Ascending aorta (tissue), 2 donors: ENCODE measurements around the gene OR2AE1. TPM values are rescaled to one million over a fixed set of nuclear protein-coding genes. Genes with fewer than 3 reads are reported as not detected.

Source experiments
- DNase-seq, 2 donors: peaks; one replicate each; pipeline ENCODE4 v3.0.0-alpha.2; 2019; ENCODE audit warnings: low spot score in 2 of 2
- H3K27ac ChIP-seq, 2 donors: fragments of 200-600 bp; sonication (generic); one replicate each; pipeline ENCODE4 v1.5.1; 2016 to 2017; ENCODE audit warnings: mild to moderate bottlenecking in 1 of 2
- H3K27me3 ChIP-seq: fragments of 200-600 bp; sonication (generic); one replicate; pipeline ENCODE4 v1.5.1; 2017
- H3K36me3 ChIP-seq, 2 donors: fragments of 200-600 bp; sonication (generic); one replicate each; pipeline ENCODE4 v1.5.1; 2016
- H3K4me1 ChIP-seq, 2 donors: fragments of 200-600 bp; sonication (generic); one replicate each; pipeline ENCODE4 v1.5.1; 2016 to 2017; ENCODE audit warnings: mild to moderate bottlenecking in 1 of 2
- H3K4me3 ChIP-seq, 2 donors: fragments of 200-600 bp; sonication (generic); one replicate each; pipeline ENCODE4 v1.5.1; 2016 to 2017; ENCODE audit warnings: mild to moderate bottlenecking in 1 of 2
- H3K9me3 ChIP-seq, 2 donors: fragments of 200-600 bp; sonication (generic); one replicate each; pipeline ENCODE4 v1.5.1; 2016
- intact Hi-C: fragments of 100-400 bp; cut with DNase I; formaldehyde crosslinking; loops from one replicate; pipeline ENCODE4 v1.15.1; 2023
- total RNA-seq: library from RNA; depleted of rRNA; stranded (reverse); fragments of >200 nt; gene quantifications from one replicate; pipeline ENCODE4 v1.1.0, GENCODE V29; 2016
- TF ChIP-seq, protein P1 (sequence below), 3 experiments: fragments of 200-600 bp in 2 of 3; fragments of 450-650 bp in 1 of 3; sonication (generic) in 2 of 3; IDR thresholded peaks; one replicate each; pipeline ENCODE4 v1.5.1; 2016 to 2019; ENCODE audit warnings: antibody characterized with exemption in 3 of 3, mild to moderate bottlenecking in 1 of 3, moderate library complexity in 1 of 3

OR2AE1 gene
- total RNA-seq, 1 donor from 2014 or later = not detected

DNA sequence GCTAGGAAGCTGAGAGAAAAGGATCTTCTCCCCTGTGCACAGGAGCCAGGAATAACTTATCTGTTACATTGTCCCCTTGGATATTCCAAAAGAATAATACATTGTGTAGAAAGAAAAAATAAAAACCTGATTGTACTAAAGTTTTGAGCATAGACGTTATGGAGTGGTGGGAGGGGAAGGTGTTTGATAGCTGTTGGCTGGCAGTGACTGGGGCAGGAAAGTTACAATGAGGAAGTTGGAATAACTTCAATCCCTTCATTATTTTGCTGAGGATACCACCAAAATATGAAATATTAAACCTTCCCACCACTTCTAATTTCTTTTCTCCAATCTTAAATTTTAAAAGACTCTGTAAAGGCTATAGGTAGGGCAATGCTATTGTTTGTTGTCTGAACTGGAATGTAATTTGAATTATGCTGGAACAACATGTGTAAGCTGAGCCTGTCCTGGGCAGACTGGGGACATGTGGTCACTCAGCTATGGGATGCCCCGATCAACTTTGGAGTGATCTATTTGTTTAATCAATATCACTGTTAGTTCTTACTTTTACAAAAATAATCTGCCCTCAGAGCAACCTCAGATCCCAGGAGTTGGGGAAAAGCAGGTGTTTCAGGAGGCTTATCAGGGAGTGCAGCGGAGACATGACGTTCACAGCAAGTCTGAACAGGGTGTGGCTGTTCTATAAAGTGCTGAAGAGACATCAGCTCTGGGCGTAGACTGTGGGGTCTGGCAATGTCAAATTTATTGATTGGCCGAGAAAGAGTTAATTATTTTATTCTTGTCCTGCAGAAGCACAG is 28.2 kb downstream of the OR2AE1 start:
- no peak overlapping the region for H3K27ac ChIP-seq
- no peak overlapping the region for H3K4me3 ChIP-seq
- H3K4me1 ChIP-seq = no peaks in the 10 kb centered on the region
- no peak for DNase-seq
- TF ChIP-seq, protein P1, sequence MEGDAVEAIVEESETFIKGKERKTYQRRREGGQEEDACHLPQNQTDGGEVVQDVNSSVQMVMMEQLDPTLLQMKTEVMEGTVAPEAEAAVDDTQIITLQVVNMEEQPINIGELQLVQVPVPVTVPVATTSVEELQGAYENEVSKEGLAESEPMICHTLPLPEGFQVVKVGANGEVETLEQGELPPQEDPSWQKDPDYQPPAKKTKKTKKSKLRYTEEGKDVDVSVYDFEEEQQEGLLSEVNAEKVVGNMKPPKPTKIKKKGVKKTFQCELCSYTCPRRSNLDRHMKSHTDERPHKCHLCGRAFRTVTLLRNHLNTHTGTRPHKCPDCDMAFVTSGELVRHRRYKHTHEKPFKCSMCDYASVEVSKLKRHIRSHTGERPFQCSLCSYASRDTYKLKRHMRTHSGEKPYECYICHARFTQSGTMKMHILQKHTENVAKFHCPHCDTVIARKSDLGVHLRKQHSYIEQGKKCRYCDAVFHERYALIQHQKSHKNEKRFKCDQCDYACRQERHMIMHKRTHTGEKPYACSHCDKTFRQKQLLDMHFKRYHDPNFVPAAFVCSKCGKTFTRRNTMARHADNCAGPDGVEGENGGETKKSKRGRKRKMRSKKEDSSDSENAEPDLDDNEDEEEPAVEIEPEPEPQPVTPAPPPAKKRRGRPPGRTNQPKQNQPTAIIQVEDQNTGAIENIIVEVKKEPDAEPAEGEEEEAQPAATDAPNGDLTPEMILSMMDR (IDR thresholded peaks at IDR 0.05) = no peak
- no peaks in the 10 kb centered on the region for H3K36me3 ChIP-seq
- no peaks in the 10 kb centered on the region for H3K9me3 ChIP-seq
- no peaks in the 10 kb centered on the region for H3K27me3 ChIP-seq
- intact Hi-C loops = no loop called here

DNA sequence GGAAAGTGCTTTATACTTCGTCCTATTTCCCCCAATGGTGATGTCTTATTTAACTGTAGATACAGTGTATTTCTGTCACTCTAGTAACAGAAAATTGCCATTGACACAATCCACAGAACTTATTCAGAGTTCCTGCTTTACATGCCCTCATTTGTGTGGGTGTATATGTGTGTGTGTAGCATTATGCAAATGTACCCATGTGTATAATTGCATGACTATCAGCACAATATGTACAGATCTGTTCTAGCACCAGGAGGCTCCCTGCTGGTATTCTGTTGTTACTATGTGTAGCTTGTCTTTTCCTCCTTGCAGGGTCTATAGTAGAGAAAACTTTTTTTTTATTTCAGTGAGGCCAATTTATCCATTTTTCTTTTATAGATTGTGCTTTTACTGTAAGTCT is 32.5 kb downstream of the OR2AE1 start:
- Histone ChIP-seq H3K9me3 (no peaks in the 10 kb centered on the region), H3K36me3 (no peaks in the 10 kb centered on the region), H3K27me3 (no peaks in the 10 kb centered on the region), H3K4me3 (no peak overlapping the region), H3K4me1 (no peaks in the 10 kb centered on the region), H3K27ac (no peak overlapping the region)
- DNase-seq = no peak
- intact Hi-C loops = no loop called here
- TF ChIP-seq, protein P1 (IDR thresholded peaks at IDR 0.05) = no peak

DNA sequence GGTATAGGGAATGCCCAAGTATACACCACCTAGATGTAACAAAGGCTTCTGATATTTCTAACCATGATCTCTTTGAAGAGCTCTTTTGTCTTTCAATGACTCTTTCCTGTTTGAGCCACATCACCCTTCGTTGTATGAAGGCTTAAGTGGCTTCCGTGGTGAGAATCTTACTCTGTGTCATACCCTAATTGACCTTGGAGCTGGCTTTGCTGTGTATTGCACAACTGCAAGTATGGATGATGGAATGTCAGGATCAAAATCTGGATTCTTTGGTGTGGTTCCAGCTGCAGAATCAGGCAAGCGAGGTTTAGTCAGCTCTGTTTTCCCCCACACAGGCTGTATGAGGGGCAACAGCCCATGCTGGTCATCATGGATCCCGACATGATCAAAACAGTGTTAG is 33.0 kb downstream of the OR2AE1 start:
- Histone ChIP-seq H3K27ac (no peak overlapping the region), H3K4me3 (no peak overlapping the region), H3K4me1 (no peaks in the 10 kb centered on the region), H3K27me3 (no peaks in the 10 kb centered on the region), H3K36me3 (no peaks in the 10 kb centered on the region), H3K9me3 (no peaks in the 10 kb centered on the region)
- TF ChIP-seq, protein P1 (IDR thresholded peaks at IDR 0.05) = no peak
- intact Hi-C loops = no loop called here
- no peak for DNase-seq

DNA sequence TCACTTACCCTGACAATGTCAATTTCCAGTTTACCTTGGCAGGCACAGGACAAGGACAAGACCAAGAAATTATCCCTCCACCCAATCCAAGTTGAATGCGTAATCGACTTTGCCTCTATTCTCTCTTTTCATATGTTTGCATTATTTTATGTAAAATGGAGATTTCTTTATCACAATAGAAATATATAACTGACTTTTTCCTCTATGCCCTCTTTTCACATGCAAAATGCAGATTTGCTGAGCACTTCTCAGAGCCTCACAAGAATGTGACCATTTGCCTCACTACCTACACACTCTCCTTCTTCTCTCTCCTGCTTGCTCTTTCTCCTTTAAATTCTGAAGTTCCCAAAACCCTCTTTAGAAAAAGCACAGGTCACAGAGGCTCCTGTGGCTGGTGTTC is 33.9 kb downstream of the OR2AE1 start:
- H3K9me3 ChIP-seq = no peaks in the 10 kb centered on the region
- no peak overlapping the region for H3K4me3 ChIP-seq
- H3K36me3 ChIP-seq = no peaks in the 10 kb centered on the region
- TF ChIP-seq, protein P1 (IDR thresholded peaks at IDR 0.05) = no peak
- no peak for DNase-seq
- H3K27me3 ChIP-seq = no peaks in the 10 kb centered on the region
- no peaks in the 10 kb centered on the region for H3K4me1 ChIP-seq
- intact Hi-C loops = no loop called here
- H3K27ac ChIP-seq = no peak overlapping the region

DNA sequence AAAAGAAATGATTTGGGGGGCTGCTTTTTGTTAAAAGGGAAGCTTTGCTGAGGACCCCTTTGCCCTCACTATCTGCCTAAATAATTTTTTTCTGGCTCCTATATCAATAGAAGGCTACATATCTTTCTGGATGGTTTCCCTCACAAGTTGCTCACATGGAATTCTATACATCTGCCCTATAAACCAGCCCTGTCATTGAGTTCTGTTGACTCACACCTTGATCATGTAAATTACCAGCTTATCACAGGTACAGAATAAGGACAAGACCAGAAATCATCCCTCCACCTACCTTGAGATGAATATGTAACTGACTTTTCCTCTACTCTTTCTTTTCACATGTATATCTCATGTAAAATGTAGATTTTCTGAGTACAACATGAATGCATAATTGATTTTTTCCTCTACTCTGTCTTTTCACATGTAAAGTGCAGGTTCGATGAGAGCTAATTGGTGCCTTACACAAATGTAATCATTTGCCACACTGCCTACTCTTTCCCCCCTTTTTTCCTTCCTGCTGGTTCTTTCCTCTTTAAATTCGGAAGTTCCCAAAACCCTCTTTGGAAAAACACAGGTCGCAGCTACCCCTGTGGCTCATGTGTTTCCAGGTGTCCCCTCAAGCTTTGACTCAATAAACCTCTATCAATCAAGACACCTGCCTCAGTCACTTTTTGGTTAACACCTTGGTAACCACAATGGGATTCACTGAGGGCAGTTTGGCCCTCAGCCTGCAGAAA is 36.5 kb downstream of the OR2AE1 start:
- TF ChIP-seq, protein P1 (IDR thresholded peaks at IDR 0.05) = no peak
- Histone ChIP-seq H3K4me1 (no peaks in the 10 kb centered on the region), H3K27ac (no peak overlapping the region), H3K27me3 (no peaks in the 10 kb centered on the region), H3K9me3 (no peaks in the 10 kb centered on the region), H3K4me3 (no peak overlapping the region), H3K36me3 (no peaks in the 10 kb centered on the region)
- intact Hi-C loops = no loop called here
- DNase-seq = no peak
